ENCODE results near the gene SLC35E4. TPM values are rescaled to one million over a fixed set of nuclear protein-coding genes. Genes with fewer than 3 reads are reported as not detected.

SLC35E4 gene
- total RNA-seq, 1 donor from 2014 or later: 3.1 TPM

GRCh38 chr22:30596199-30596598 is 39.4 kb upstream of the SLC35E4 start:
- Histone ChIP-seq H3K27ac (no peak overlapping the region), H3K36me3 (no peaks in the 10 kb centered on the region), H3K27me3 (ENCODE audit: low read depth) (no peaks in the 10 kb centered on the region), H3K4me1 (peaks cover 5% of the 10 kb centered on the region), H3K9me3 (no peaks in the 10 kb centered on the region), H3K4me3 (no peak overlapping the region)
- intact Hi-C loops (cut with DNase I): no loop called here
- TF ChIP-seq CTCF (IDR thresholded peaks at IDR 0.05): no peak
- ATAC-seq (no peak), DNase-seq (no peak)

GRCh38 chr22:30596886-30597285 is 38.7 kb upstream of the SLC35E4 start:
- Histone ChIP-seq H3K36me3 (no peaks in the 10 kb centered on the region), H3K27ac (no peak overlapping the region), H3K4me1 (peaks cover 4% of the 10 kb centered on the region), H3K27me3 (ENCODE audit: low read depth) (no peaks in the 10 kb centered on the region), H3K4me3 (no peak overlapping the region), H3K9me3 (no peaks in the 10 kb centered on the region)
- no peak for TF ChIP-seq CTCF (IDR thresholded peaks at IDR 0.05)
- ATAC-seq (no peak), DNase-seq (no peak)
- intact Hi-C loops (cut with DNase I): no loop called here

- TF ChIP-seq CTCF (IDR thresholded peaks at IDR 0.05): no peak
- intact Hi-C loops (cut with DNase I): no loop called here
- no peak for DNase-seq
- H3K4me1 ChIP-seq: no peaks in the 10 kb centered on the region
- no peaks in the 10 kb centered on the region for H3K36me3 ChIP-seq
- H3K4me3 ChIP-seq: no peak overlapping the region
- no peaks in the 10 kb centered on the region for H3K9me3 ChIP-seq
- no peaks in the 10 kb centered on the region for H3K27me3 ChIP-seq (ENCODE audit: low read depth)
- no peak for ATAC-seq
- no peak overlapping the region for H3K27ac ChIP-seq
Observed at GRCh38 chr22:30598986-30599385, 36.6 kb upstream of the SLC35E4 start.

GRCh38 chr22:30600921-30601320 is 34.7 kb upstream of the SLC35E4 start:
- ATAC-seq: no peak
- Histone ChIP-seq H3K27ac (no peak overlapping the region), H3K27me3 (ENCODE audit: low read depth) (no peaks in the 10 kb centered on the region), H3K9me3 (no peaks in the 10 kb centered on the region), H3K36me3 (no peaks in the 10 kb centered on the region), H3K4me3 (no peak overlapping the region), H3K4me1 (peaks cover 11% of the 10 kb centered on the region)
- intact Hi-C loops (cut with DNase I): no loop called here
- TF ChIP-seq CTCF (IDR thresholded peaks at IDR 0.05): no peak
- DNase-seq: no peak

GRCh38 chr22:30601464-30601863 is 34.1 kb upstream of the SLC35E4 start:
- H3K36me3 ChIP-seq: no peaks in the 10 kb centered on the region
- H3K4me1 ChIP-seq: peaks cover 14% of the 10 kb centered on the region
- no peaks in the 10 kb centered on the region for H3K9me3 ChIP-seq
- intact Hi-C loops (cut with DNase I): no loop called here
- no peak for DNase-seq
- H3K27me3 ChIP-seq (ENCODE audit: low read depth): no peaks in the 10 kb centered on the region
- H3K4me3 ChIP-seq: no peak overlapping the region
- H3K27ac ChIP-seq: no peak overlapping the region
- TF ChIP-seq CTCF (IDR thresholded peaks at IDR 0.05): no peak
- no peak for ATAC-seq

GRCh38 chr22:30602049-30602448 is 33.5 kb upstream of the SLC35E4 start:
- Histone ChIP-seq H3K27ac (no peak overlapping the region), H3K27me3 (ENCODE audit: low read depth) (no peaks in the 10 kb centered on the region), H3K4me1 (peaks cover 14% of the 10 kb centered on the region), H3K36me3 (no peaks in the 10 kb centered on the region), H3K9me3 (no peaks in the 10 kb centered on the region), H3K4me3 (no peak overlapping the region)
- DNase-seq: no peak
- intact Hi-C loops (cut with DNase I): no loop called here
- TF ChIP-seq CTCF (IDR thresholded peaks at IDR 0.05): no peak
- no peak for ATAC-seq
